H9 (cell line): ENCODE measurements around the gene SPOUT1. TPM values are rescaled to one million over a fixed set of nuclear protein-coding genes. Genes with fewer than 3 reads are reported as not detected.

Experiments
- DNase-seq: peaks from one replicate; pipeline ENCODE4 v3.0.0-alpha.2; 2017
- H2AFZ ChIP-seq: one replicate; pipeline ENCODE4 v1.6.1; 2013; ENCODE audit warnings: mild to moderate bottlenecking, low read length, control low read depth, moderate library complexity
- H2AK5ac ChIP-seq: 2 replicates; pipeline ENCODE4 v1.6.1; 2013; ENCODE audit warnings: low read length, control low read depth, mixed read lengths; ENCODE audit not compliant: insufficient read length
- H2BK120ac ChIP-seq: one replicate; pipeline ENCODE4 v1.6.1; 2013; ENCODE audit warnings: low read depth, mild to moderate bottlenecking, low read length, control low read depth, inconsistent platforms; ENCODE audit not compliant: poor library complexity, severe bottlenecking
- H2BK12ac ChIP-seq: 2 replicates; pipeline ENCODE4 v1.6.1; 2013; ENCODE audit warnings: low read length, control low read depth, mixed read lengths, low read depth; ENCODE audit not compliant: insufficient read length
- H2BK15ac ChIP-seq: 2 replicates; pipeline ENCODE4 v1.6.1; 2013; ENCODE audit warnings: low read depth, low read length, control low read depth
- H2BK20ac ChIP-seq: one replicate; pipeline ENCODE4 v1.6.1; 2013; ENCODE audit warnings: low read depth, mild to moderate bottlenecking, low read length, control low read depth, inconsistent platforms; ENCODE audit not compliant: poor library complexity, severe bottlenecking
- H2BK5ac ChIP-seq: 2 replicates; pipeline ENCODE4 v1.6.1; 2013; ENCODE audit warnings: low read length, control low read depth, mixed read lengths; ENCODE audit not compliant: insufficient read length
- H3K14ac ChIP-seq: 2 replicates; pipeline ENCODE4 v1.6.1; 2013; ENCODE audit warnings: low read length, control low read depth; ENCODE audit not compliant: insufficient read depth
- H3K18ac ChIP-seq: 2 replicates; pipeline ENCODE4 v1.6.1; 2013; ENCODE audit warnings: low read depth, mild to moderate bottlenecking, mixed read lengths, low read length, control low read depth; ENCODE audit not compliant: insufficient read length
- H3K23ac ChIP-seq: 2 replicates; pipeline ENCODE4 v1.6.1; 2013; ENCODE audit warnings: low read length, control low read depth, mixed read lengths, low read depth; ENCODE audit not compliant: insufficient read length
- H3K23me2 ChIP-seq: 2 replicates; pipeline ENCODE4 v1.6.1; 2013; ENCODE audit warnings: low read depth, mild to moderate bottlenecking, mixed read lengths, low read length, control low read depth; ENCODE audit not compliant: insufficient read length, poor library complexity, severe bottlenecking
- H3K27ac ChIP-seq: 2 replicates; pipeline ENCODE4 v1.5.1; 2013; ENCODE audit warnings: low read length, control low read depth, mixed read lengths, low read depth; ENCODE audit not compliant: insufficient read length
- H3K27me3 ChIP-seq: 2 replicates; pipeline ENCODE4 v1.6.1; 2013; ENCODE audit warnings: low read length, control low read depth, inconsistent platforms; ENCODE audit not compliant: insufficient read depth
- H3K4ac ChIP-seq: 2 replicates; pipeline ENCODE4 v1.6.1; 2013; ENCODE audit warnings: low read depth, mild to moderate bottlenecking, control low read depth, inconsistent platforms, low read length, moderate library complexity
- H3K4me1 ChIP-seq: 2 replicates; pipeline ENCODE4 v1.6.1; 2013; ENCODE audit warnings: low read length, control low read depth, inconsistent platforms; ENCODE audit not compliant: insufficient read depth
- H3K4me2 ChIP-seq: 2 replicates; pipeline ENCODE4 v1.6.1; 2013; ENCODE audit warnings: low read length, control low read depth, mixed read lengths; ENCODE audit not compliant: insufficient read length, insufficient read depth
- H3K56ac ChIP-seq: 2 replicates; pipeline ENCODE4 v1.6.1; 2013; ENCODE audit warnings: low read depth, mild to moderate bottlenecking, mixed read lengths, low read length, control low read depth; ENCODE audit not compliant: insufficient read length
- H3K79me1 ChIP-seq: 2 replicates; pipeline ENCODE4 v1.6.1; 2013; ENCODE audit warnings: low read depth, mild to moderate bottlenecking, moderate library complexity, low read length, control low read depth, inconsistent platforms; ENCODE audit not compliant: insufficient read depth, poor library complexity, severe bottlenecking
- H3K79me2 ChIP-seq: 2 replicates; pipeline ENCODE4 v1.6.1; 2013; ENCODE audit warnings: low read length, control low read depth, inconsistent platforms; ENCODE audit not compliant: insufficient read depth
- H3K9ac ChIP-seq: 2 replicates; pipeline ENCODE4 v1.6.1; 2013; ENCODE audit warnings: low read length, control low read depth, mixed read lengths; ENCODE audit not compliant: insufficient read length; ENCODE audit errors: extremely low read depth
- H3K9me3 ChIP-seq: one replicate; pipeline ENCODE4 v1.6.1; 2013; ENCODE audit warnings: low read depth, low read length, inconsistent platforms; ENCODE audit not compliant: control insufficient read depth
- H3T11ph ChIP-seq: one replicate; pipeline ENCODE4 v1.6.1; 2013; ENCODE audit warnings: mild to moderate bottlenecking, low read length, control low read depth, inconsistent platforms
- H4K20me1 ChIP-seq: one replicate; pipeline ENCODE4 v1.6.1; 2013; ENCODE audit not compliant: control insufficient read depth, insufficient read length, insufficient read depth
- H4K5ac ChIP-seq: 2 replicates; pipeline ENCODE4 v1.6.1; 2013; ENCODE audit warnings: low read depth, mild to moderate bottlenecking, mixed read lengths, low read length, control low read depth; ENCODE audit not compliant: insufficient read length
- H4K8ac ChIP-seq: replicated peaks from 2 replicates; pipeline ENCODE4 v1.6.1; 2013; ENCODE audit warnings: low read length, control low read depth, mixed read lengths, low read depth; ENCODE audit not compliant: insufficient read length
- H4K91ac ChIP-seq: 2 replicates; pipeline ENCODE4 v1.6.1; 2013; ENCODE audit warnings: low read depth, mild to moderate bottlenecking, moderate library complexity, mixed read lengths, low read length, control low read depth; ENCODE audit not compliant: insufficient read length
- H3K27ac Mint-ChIP-seq, 3 experiments: 2 replicates in 2 of 3; 3 replicates in 1 of 3; pipeline ENCODE4 v1.8.0; 2020 to 2021; ENCODE audit warnings: mixed read lengths in 3 of 3, mild to moderate bottlenecking in 1 of 3, moderate library complexity in 1 of 3
- H3K27me3 Mint-ChIP-seq: 2 replicates; pipeline ENCODE4 v1.8.0; 2021; ENCODE audit warnings: low read depth, mild to moderate bottlenecking, moderate library complexity, mixed read lengths
- H3K36me3 Mint-ChIP-seq, 3 experiments: 2 replicates in 2 of 3; 3 replicates in 1 of 3; pipeline ENCODE4 v1.8.0; 2020 to 2021; ENCODE audit warnings: low read depth in 3 of 3, mixed read lengths in 3 of 3; ENCODE audit not compliant: insufficient read depth in 1 of 3
- H3K4me1 Mint-ChIP-seq, 2 experiments: 2 replicates each; pipeline ENCODE4 v1.8.0; 2020; ENCODE audit warnings: mixed read lengths in 2 of 2
- H3K4me3 Mint-ChIP-seq, 2 experiments: 2 replicates in 1 of 2; 3 replicates in 1 of 2; pipeline ENCODE4 v1.8.0; 2020 to 2021; ENCODE audit warnings: mild to moderate bottlenecking in 2 of 2, mixed read lengths in 2 of 2, moderate library complexity in 1 of 2
- H3K9me3 Mint-ChIP-seq, 2 experiments: 2 replicates in 1 of 2; 3 replicates in 1 of 2; pipeline ENCODE4 v1.8.0; 2020; ENCODE audit warnings: mild to moderate bottlenecking in 2 of 2, mixed read lengths in 2 of 2, moderate library complexity in 1 of 2
- CTCF ChIP-seq: fragments of 200-600 bp; sonication (generic); conservative IDR thresholded peaks from 3 replicates; pipeline ENCODE4 v1.8.0; 2021; ENCODE audit warnings: antibody characterized with exemption, mild to moderate bottlenecking
- WGBS: extraction: QIAGEN DNeasy Blood & Tissue Kit; methylation state at CpG from one replicate; pipeline ENCODE4 v1.1.7; 2013; ENCODE audit warnings: missing lambda C conversion rate, low lambda C conversion rate, mixed read lengths; ENCODE audit not compliant: insufficient read length; ENCODE audit errors: extremely low coverage; 5-methylcytosine and 5-hydroxymethylcytosine counted together
- total RNA-seq: library from RNA; stranded (reverse); gene quantifications from 2 replicates; pipeline ENCODE4 v1.2.1, GENCODE V29; 2021

SPOUT1 gene
- total RNA-seq, 1 experiment from 2014 or later, result 86.3 TPM

GRCh38 chr9:128792978-128793686, 36.5 kb downstream of the SPOUT1 start:
- H4K8ac ChIP-seq, result no peak overlapping the region
- no peaks in the 10 kb centered on the region for H4K20me1 ChIP-seq
- H3K9ac ChIP-seq, result no peak overlapping the region
- no CpG with 5 or more reads among the region's 8 CpGs for WGBS
- no peaks in the 10 kb centered on the region for H3K27me3 ChIP-seq
- no peak overlapping the region for H3K4ac ChIP-seq
- H3K56ac ChIP-seq, result no peak overlapping the region
- H2BK15ac ChIP-seq, result no peak overlapping the region
- H4K91ac ChIP-seq, result no peak overlapping the region
- Mint-ChIP-seq H3K36me3 (peaks cover 5 to 43% (median 34%) of the 10 kb centered on the region in 3 experiments; a peak in 6 of 7 replicates), H3K4me3 (no peak overlapping the region), H3K4me1 (0 out of 4 replicates have a peak, but pooled peaks cover under 1% of the 10 kb centered on the region in 2 experiments), H3K27me3 (no peaks in the 10 kb centered on the region; the same call in 1 of the 2 replicates), H3K27ac (no peak overlapping the region), H3K9me3 (no peaks in the 10 kb centered on the region)
- no peak overlapping the region for H3K14ac ChIP-seq
- no peaks in the 10 kb centered on the region for H3K23me2 ChIP-seq
- no peak overlapping the region for H2BK120ac ChIP-seq
- no peak overlapping the region for H3K18ac ChIP-seq
- no peak overlapping the region for H3K27ac ChIP-seq
- H4K5ac ChIP-seq, result no peak overlapping the region
- H3K79me2 ChIP-seq, result no peaks in the 10 kb centered on the region
- no peak overlapping the region for H2BK5ac ChIP-seq
- H2BK20ac ChIP-seq, result no peak overlapping the region
- no peak overlapping the region for H2AK5ac ChIP-seq
- H3K4me1 ChIP-seq, result no peaks in the 10 kb centered on the region
- no peak overlapping the region for H3K4me2 ChIP-seq
- peaks cover 4% of the 10 kb centered on the region for H3K79me1 ChIP-seq
- no peak overlapping the region for H3K23ac ChIP-seq
- no peak overlapping the region for H2BK12ac ChIP-seq
- H3T11ph ChIP-seq, result no peak overlapping the region
- no peak overlapping the region for H2AFZ ChIP-seq
- no peak for TF ChIP-seq CTCF
- H3K9me3 ChIP-seq, result no peaks in the 10 kb centered on the region
- no peak for DNase-seq
